NCI-H2029 (cell line): ENCODE data around the gene CTDSP1.
A peak's percentile ranks its signal among the peaks of the same experiment; 100 is the strongest.

Experiments used
- DNase-seq: peaks from one replicate; lab custom pipeline; 2025; lab: John Stamatoyannopoulos, UW

The CTDSP1 gene

GRCh38 chr2:218427741-218428140, 28.1 kb downstream of the CTDSP1 start:
- no peak for DNase-seq

DNA sequence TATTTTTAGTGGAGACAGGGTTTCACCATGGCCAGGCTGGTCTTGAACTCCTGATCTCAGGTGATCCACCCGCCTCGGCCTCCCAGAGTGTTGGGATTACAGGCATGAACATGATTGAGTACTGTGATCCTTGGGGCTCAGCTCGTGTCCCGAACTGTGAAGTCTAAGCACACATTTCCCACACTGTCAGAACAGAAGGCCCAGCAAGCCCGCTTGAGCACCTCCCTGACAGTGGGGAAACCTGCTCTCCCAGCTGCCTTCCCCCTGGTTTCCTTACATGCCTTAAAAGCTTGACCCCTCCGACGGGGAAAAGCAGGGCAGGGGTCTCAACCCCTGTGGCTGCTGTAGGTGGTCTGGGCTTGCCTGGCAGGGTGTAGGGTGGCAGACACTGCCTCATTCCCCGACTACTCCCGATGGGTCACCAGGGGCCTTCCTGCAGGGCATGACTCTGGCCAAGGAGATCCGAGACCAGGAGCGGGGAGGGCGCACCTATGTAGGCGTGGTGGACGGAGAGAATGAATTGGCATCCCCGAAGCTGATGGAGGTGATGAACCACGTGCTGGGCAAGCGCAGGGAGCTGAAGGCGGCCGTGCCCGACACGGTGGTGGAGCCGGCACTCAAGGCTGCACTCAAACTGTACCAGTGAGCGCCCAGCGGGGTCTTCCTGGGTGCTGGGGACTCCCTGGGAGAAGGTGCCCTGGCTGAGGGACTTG, 29.3 kb downstream of the CTDSP1 start:
- DNase-seq, result no peak

DNA sequence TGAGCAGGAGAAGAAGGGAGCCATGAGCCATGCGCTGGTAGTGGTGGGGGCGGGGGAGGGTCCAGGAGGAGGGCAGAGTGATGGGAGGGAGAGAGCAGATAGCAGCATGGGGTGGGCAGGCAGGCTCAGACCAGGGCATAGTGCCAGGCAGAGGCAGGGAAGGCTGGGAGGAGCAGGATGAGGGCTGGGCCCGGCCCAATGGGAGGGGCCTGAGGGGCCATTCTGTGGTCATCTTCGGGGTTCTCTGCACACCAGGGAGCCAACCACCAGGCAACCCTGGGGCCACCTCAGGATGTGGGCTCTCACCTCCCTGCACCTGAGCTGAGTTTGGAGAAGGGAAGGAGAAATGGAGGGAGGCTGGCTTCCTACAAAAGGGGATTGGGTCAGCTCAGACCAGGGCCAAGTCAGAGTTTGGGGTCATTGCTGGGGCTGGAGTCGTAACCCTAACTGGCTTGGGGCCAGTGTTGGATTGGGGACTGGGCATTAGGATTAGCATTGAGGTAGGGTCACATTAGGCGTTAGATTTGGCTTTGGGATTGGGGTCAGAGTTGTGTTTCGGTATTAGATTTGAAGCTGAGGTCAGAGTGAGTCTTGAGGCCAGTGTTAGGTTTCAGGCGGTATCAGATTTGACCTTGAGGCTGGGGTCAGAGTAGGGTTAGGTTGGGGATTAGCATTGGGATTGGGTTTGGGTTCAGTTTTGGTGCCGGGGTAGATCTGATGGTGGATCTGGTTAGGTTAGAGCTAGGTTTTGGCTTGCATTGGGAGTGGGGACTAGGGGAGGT, 30.4 kb downstream of the CTDSP1 start:
- no peak for DNase-seq

- no peak for DNase-seq
Observed at GRCh38 chr2:218430721-218431120, 31.1 kb downstream of the CTDSP1 start.

GRCh38 chr2:218431878-218432277, 32.2 kb downstream of the CTDSP1 start:
- no peak for DNase-seq

DNA sequence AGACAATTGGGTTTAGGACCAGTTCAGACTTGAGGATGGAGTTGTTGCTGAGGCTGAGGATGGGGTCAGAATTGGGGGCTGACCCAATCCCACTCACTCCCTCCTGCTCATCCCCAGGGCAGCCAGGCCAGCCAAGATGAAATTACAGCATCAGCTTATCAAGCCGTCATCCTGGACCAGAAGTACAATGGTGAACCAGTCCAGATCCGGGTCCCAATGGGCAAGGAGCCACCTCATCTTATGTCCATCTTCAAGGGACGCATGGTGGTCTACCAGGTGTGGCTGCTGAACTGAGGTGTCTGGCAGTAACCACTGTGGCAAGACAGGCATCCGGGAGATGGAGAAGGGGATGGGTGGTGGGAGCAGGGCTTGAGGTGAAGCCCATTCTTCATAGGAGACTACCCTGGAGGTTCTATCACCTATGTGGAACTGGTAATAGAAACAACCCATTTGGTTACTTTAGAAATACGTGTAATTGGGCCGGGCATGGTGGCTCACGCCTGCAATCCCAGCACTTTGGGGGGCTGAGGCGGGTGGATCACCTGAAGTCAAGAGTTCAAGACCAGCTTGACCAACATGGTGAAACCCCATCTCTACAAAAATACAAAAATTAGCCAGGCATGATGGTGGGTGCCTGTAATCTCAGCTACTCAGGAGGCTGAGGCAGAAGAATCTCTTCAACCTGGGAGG, 33.2 kb downstream of the CTDSP1 start:
- DNase-seq, result no peak

GRCh38 chr2:218434456-218434855, 34.8 kb downstream of the CTDSP1 start:
- no peak for DNase-seq

DNA sequence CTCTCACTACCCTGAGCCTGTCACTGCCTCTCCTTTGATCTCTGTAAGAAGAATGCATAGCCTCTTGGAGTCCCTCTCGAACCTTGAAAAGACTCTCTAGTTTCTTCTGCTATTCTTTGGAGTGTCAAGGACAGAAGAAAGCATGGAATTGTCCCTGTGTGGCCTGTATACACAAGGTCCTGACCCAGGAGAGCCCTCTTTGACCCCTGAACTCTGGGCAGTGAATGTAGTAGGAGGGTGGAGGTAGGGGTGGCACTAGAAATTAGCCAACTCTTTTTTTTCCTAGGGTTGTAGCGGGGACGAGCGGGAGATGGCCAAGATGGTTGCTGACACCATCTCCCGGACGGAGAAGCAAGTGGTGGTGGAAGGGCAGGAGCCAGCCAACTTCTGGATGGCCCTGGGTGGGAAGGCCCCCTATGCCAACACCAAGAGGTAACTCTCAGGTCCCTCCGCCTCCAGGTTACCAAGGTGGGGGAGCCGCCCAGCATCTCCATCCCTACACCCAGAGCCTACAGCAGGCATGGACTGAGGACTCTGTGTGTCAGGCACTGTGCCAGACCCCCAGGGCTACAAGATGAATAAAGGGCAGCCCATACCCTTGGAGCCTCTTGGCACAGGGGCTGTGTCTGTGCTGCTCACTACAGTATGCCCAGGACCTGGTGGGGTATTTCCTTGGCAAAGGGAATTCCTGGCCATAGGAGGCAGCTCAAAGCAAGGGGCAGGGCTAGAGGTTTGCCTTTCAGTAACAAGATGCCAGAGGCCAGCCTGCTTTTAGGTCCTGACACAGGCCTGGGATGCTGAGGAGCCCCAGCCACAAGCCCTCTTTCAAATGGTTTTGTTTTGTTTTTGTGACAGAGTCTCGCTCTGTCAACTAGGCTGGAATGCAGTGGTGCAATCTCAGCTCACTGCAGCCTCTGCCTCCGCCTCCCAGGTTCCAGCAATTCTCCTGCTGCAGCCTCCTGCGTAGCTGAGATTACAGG, 35.6 kb downstream of the CTDSP1 start:
- DNase-seq, result no peak

DNA sequence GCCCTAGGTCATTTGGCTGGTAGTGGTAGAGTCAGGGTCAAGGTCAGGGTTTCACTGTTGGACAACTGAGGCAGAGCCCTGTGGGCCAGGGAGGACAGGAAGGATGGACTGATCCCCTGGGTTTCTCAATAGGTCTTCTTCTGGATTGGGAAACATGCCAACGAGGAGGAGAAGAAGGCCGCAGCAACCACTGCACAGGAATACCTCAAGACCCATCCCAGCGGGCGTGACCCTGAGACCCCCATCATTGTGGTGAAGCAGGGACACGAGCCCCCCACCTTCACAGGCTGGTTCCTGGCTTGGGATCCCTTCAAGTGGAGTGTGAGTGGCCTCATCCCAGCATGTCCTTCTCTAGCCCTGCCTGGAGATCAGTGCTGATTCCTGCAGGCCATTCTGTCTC, 37.3 kb downstream of the CTDSP1 start:
- no peak for DNase-seq

DNA sequence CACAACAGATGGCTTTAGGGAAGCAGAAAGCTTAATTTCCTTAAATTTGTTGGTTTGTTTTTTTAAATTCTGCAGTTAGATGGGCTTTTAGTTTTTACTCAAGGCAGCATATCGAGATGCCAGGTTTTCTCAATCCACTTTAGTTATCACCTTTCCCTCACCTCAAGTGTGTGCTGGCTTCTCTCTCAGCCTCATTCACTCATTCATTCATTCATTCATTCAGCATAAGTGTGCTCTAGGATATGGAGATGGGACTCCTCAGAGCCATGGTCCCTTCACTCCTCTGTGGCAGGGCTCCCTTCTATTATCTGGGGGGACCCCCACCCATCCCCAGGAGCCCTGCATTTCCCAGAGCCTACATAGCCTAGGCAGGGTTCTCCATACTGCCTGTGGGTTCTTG, 38.3 kb downstream of the CTDSP1 start:
- DNase-seq, result no peak

DNA sequence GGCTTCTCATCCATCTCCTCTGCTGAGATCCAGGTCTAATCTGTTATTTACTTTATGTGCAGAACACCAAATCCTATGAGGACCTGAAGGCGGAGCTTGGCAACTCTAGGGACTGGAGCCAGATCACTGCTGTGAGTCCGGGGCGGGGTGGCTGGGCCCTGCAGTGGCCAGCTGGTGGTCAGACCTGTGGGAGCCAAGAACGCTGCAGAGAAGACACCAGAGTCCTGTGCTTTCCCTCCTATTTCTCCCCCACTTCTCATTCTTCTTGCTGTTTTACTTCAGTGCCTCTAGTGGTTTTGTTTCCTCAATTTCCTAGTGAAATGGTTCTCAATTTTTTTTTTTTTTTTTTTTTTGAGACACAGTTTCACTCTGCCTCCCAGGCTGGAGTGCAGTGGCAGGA, 38.9 kb downstream of the CTDSP1 start:
- DNase-seq, result no peak

DNA sequence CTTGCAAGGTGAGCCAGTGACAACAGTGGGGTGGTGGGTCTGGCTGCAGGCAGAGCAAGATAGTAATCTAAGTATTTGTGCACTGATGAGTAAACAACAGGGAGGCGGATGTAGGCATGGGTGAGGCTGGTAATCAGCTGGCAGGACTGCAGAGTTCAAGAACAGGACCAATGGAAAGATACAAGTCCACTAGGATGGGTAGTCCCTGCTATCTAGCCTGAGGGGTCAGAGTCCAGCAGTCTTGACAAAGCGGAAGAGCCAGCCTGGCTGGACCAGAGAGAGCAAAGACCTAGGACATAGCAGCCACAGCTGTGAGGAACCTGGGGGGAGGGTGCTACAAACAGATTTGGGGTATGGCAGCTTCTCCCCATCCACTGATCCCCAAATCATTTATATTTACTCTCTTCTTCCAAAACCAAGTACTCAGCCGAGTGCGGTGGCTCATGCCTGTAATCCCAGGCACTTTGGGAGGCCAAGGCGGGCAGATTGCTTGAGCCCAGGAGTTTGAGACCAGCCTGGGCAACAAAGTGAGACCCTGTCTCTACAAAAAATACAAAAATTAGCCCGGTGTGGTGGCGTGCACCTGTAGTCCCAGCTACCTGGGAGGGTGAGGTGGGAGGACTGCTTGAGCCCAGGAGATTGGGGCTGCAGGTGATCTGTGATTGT, 45.2 kb downstream of the CTDSP1 start:
- DNase-seq, result no peak

DNA sequence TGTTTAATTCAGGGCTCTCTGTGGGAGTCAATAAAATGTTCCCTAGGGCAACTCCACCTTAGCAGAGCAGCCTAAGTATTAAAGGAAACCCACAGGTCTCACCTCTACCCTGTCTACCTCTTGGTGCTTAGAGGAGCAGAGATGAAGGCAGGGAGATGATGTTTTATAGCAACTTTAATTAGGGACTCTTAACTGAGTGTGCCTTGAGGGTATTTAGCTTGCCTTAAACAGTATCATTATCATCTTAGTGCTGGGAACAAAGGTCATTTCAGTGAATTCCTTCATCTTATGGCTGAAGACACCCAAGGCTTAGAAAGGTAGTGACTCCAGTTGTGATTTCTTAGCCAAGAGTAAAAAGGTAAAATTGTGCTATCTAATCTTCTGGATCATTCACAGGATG, 45.9 kb downstream of the CTDSP1 start:
- DNase-seq, result no peak

GRCh38 chr2:218446547-218446946, 46.9 kb downstream of the CTDSP1 start:
- no peak for DNase-seq

DNA sequence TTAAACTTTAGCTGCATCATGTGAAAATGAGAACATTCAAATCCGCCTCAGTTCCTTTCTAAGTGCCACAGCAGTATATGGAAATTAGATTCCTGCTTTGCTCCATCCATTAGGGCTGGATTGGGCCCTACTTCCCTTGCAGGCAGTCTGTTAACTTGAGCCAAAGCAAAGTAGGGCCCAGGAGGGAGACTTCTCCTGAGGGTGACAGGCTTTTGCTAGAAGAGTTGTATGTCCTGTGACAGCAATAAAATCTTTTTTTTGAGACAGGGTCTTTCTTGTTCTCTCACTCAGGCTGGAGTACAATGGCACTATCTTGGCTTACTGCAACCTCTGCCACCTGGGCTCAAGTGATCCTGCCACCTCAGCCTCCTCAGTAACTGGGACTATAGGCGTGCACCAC, 47.4 kb downstream of the CTDSP1 start:
- no peak for DNase-seq

DNA sequence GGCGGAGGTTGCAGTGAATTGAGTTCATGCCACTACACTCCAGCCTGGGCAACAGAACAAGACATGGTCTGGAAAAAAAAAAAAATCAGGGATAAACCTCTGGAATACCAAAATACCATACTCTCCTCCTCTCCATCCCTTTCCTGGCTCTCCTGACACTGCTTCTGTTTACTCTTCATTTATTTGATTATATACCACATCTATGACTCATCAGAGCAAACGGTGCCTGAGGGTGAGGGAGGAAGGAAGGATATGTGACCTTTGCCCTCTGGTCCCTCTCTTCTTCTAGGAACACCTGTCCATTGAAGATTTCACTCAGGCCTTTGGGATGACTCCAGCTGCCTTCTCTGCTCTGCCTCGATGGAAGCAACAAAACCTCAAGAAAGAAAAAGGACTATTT, 49.3 kb downstream of the CTDSP1 start:
- peak; percentile 13 for DNase-seq

- DNase-seq, result no peak
Observed at GRCh38 chr2:218452079-218452478, 52.4 kb downstream of the CTDSP1 start.
